ENCODE measurements around the gene FAM241B.

FAM241B gene

GRCh38 chr10:69647126-69647525 lies 17.1 kb downstream of the FAM241B start:
- peak in 8 of 56 donors; percentile 7 to 59 (median 21) for DNase-seq

GRCh38 chr10:69647819-69648218 lies 17.8 kb downstream of the FAM241B start:
- DNase-seq: no peak

- DNase-seq: no peak
Measured at GRCh38 chr10:69648461-69648860, 18.4 kb downstream of the FAM241B start.

GRCh38 chr10:69649786-69650550 lies 19.9 kb downstream of the FAM241B start:
- no peak for DNase-seq

- DNase-seq: no peak
Measured at GRCh38 chr10:69650589-69651261, 20.7 kb downstream of the FAM241B start.

- no peak for DNase-seq
Measured at GRCh38 chr10:69651362-69651761, 21.3 kb downstream of the FAM241B start.

GRCh38 chr10:69652111-69652856 lies 22.2 kb downstream of the FAM241B start:
- no peak for DNase-seq

GRCh38 chr10:69652857-69653199 lies 22.8 kb downstream of the FAM241B start:
- no peak for DNase-seq

GRCh38 chr10:69653561-69653960 lies 23.5 kb downstream of the FAM241B start:
- no peak for DNase-seq

GRCh38 chr10:69655124-69655867 lies 25.2 kb downstream of the FAM241B start:
- no peak for DNase-seq

GRCh38 chr10:69655868-69656555 lies 26.0 kb downstream of the FAM241B start:
- no peak for DNase-seq

GRCh38 chr10:69656742-69657269 lies 26.8 kb downstream of the FAM241B start:
- no peak for DNase-seq

- DNase-seq: peak in 12 of 56 donors; percentile 3 to 58 (median 22)
Measured at GRCh38 chr10:69657430-69657829, 27.4 kb downstream of the FAM241B start.

- no peak for DNase-seq
Measured at GRCh38 chr10:69657866-69658265, 27.8 kb downstream of the FAM241B start.

GRCh38 chr10:69659241-69660038 lies 29.4 kb downstream of the FAM241B start:
- no peak for DNase-seq

- DNase-seq: no peak
Measured at GRCh38 chr10:69660296-69660695, 30.2 kb downstream of the FAM241B start.

GRCh38 chr10:69661414-69662172 lies 31.5 kb downstream of the FAM241B start:
- DNase-seq: no peak

- no peak for DNase-seq
Measured at GRCh38 chr10:69662173-69662877, 32.3 kb downstream of the FAM241B start.

Measured in nucleus accumbens (tissue), 56 donors.